Psoas muscle (tissue), 8 donors: ENCODE results near the gene GARS1. TPM values are rescaled to one million over a fixed set of nuclear protein-coding genes. Genes with fewer than 3 reads are reported as not detected.

Source experiments
- ATAC-seq, 4 donors: fragments of 200-7000 bp; cut with Tn5 transposase; one replicate each; pipeline ENCODE4 v1.9.1; 2020; ENCODE audit warnings: moderate library complexity in 3 of 4, mild to moderate bottlenecking in 2 of 4
- DNase-seq, 2 donors: peaks; one replicate each; pipeline ENCODE4 v3.0.0-alpha.2; 2020
- H3K27ac ChIP-seq: fragments of 200-600 bp; one replicate; pipeline ENCODE4 v1.8.0; 2022
- H3K27me3 ChIP-seq, 3 donors: fragments of 200-600 bp in 1 of 3; one replicate each; pipeline versions ENCODE4 v1.6.1 to v1.8.0; 2013 to 2022; ENCODE audit warnings: low read length in 2 of 3, mild to moderate bottlenecking in 2 of 3, moderate library complexity in 1 of 3; ENCODE audit not compliant: insufficient read depth in 3 of 3
- H3K36me3 ChIP-seq, 2 donors: fragments of 200-600 bp in 1 of 2; one replicate each; pipeline versions ENCODE4 v1.6.1 to v1.8.0; 2013 to 2022; ENCODE audit warnings: low read depth in 1 of 2, mild to moderate bottlenecking in 1 of 2, moderate library complexity in 1 of 2; ENCODE audit not compliant: insufficient read depth in 1 of 2
- H3K4me1 ChIP-seq: fragments of 200-600 bp; one replicate; pipeline ENCODE4 v1.8.0; 2022
- H3K4me3 ChIP-seq: fragments of 200-600 bp; one replicate; pipeline ENCODE4 v1.8.0; 2022; ENCODE audit warnings: mild to moderate bottlenecking
- H3K9me3 ChIP-seq: fragments of 200-600 bp; one replicate; pipeline ENCODE4 v1.8.0; 2022
- WGBS, 3 donors: extraction: QIAGEN DNeasy Blood & Tissue Kit; methylation state at CpG; one replicate each; pipeline versions ENCODE4 v1.1.6 to v1.1.7; 2013; 5-methylcytosine and 5-hydroxymethylcytosine counted together
- intact Hi-C, 2 donors: fragments of 100-400 bp; cut with DNase I; formaldehyde crosslinking; loops; one replicate each; pipeline versions ENCODE4 v1.11.0 to v1.14.2; 2022
- polyA plus RNA-seq, 3 donors: library from polyadenylated mRNA; stranded (reverse); fragments of 200-250 nt; gene quantifications; one replicate each; pipeline ENCODE4 v1.2.3, GENCODE V29; 2013
- total RNA-seq, 4 donors: library from RNA; stranded (reverse); fragmentation: NEBNext Ultra II Directional in 2 of 4; extraction: Animal tissue kit (Norgen Biotek cat#: 25700) in 2 of 4; gene quantifications; one replicate each; pipeline versions ENCODE4 v1.2.1 to v1.2.4, GENCODE V29; 2021 to 2023
- TF ChIP-seq, protein P1 (sequence below): fragments of 200-600 bp; IDR thresholded peaks from one replicate; pipeline ENCODE4 v1.8.0; 2022; ENCODE audit warnings: antibody characterized with exemption
- donor health status: healthy with polysubstance abuse.
- donor health status: DM: no; HTN: no; CAD: no; lungs with moderate emphysema.
- donor health status: Bipolar disorder and iron deficiency.
- donor health status: healthy.
- donor health status: DM: yes; HTN: yes; CAD: no.
- donor health status: DM: no; HTN: no; CAD: no.
- donor health status: DM: no; HTN: no; CAD: no.
- donor health status: DM: yes; HTN: yes; CAD: no.

GARS1 gene
- total and polyA plus RNA-seq, 7 donors = 44.5 to 146 (median 65.5) TPM

- no peak for ATAC-seq
- intact Hi-C loops = no loop called here
- TF ChIP-seq, protein P1, sequence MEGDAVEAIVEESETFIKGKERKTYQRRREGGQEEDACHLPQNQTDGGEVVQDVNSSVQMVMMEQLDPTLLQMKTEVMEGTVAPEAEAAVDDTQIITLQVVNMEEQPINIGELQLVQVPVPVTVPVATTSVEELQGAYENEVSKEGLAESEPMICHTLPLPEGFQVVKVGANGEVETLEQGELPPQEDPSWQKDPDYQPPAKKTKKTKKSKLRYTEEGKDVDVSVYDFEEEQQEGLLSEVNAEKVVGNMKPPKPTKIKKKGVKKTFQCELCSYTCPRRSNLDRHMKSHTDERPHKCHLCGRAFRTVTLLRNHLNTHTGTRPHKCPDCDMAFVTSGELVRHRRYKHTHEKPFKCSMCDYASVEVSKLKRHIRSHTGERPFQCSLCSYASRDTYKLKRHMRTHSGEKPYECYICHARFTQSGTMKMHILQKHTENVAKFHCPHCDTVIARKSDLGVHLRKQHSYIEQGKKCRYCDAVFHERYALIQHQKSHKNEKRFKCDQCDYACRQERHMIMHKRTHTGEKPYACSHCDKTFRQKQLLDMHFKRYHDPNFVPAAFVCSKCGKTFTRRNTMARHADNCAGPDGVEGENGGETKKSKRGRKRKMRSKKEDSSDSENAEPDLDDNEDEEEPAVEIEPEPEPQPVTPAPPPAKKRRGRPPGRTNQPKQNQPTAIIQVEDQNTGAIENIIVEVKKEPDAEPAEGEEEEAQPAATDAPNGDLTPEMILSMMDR = no peak
- Histone ChIP-seq H3K27me3 (no peaks in the 10 kb centered on the region), H3K36me3 (no peaks in the 10 kb centered on the region), H3K9me3 (no peaks in the 10 kb centered on the region), H3K27ac (no peak overlapping the region), H3K4me3 (no peak overlapping the region), H3K4me1 (no peaks in the 10 kb centered on the region)
- DNase-seq = no peak
- 86 to 89% (median 86%) methylated on average over 7 of the region's 7 CpGs for WGBS, 3 donors
Observed at GRCh38 chr7:30652132-30652531, 57.5 kb downstream of the GARS1 start.

GRCh38 chr7:30652698-30653641, 58.3 kb downstream of the GARS1 start:
- TF ChIP-seq, protein P1 = no peak
- Histone ChIP-seq H3K27me3 (no peaks in the 10 kb centered on the region), H3K27ac (no peak overlapping the region), H3K4me1 (no peaks in the 10 kb centered on the region), H3K4me3 (no peak overlapping the region), H3K9me3 (no peaks in the 10 kb centered on the region), H3K36me3 (no peaks in the 10 kb centered on the region)
- intact Hi-C loops = no loop called here
- peak; percentile 24 to 54 (median 43) for ATAC-seq
- DNase-seq = no peak
- WGBS, 3 donors = 89 to 91% (median 90%) methylated on average over 19 of the region's 19 CpGs

DNA sequence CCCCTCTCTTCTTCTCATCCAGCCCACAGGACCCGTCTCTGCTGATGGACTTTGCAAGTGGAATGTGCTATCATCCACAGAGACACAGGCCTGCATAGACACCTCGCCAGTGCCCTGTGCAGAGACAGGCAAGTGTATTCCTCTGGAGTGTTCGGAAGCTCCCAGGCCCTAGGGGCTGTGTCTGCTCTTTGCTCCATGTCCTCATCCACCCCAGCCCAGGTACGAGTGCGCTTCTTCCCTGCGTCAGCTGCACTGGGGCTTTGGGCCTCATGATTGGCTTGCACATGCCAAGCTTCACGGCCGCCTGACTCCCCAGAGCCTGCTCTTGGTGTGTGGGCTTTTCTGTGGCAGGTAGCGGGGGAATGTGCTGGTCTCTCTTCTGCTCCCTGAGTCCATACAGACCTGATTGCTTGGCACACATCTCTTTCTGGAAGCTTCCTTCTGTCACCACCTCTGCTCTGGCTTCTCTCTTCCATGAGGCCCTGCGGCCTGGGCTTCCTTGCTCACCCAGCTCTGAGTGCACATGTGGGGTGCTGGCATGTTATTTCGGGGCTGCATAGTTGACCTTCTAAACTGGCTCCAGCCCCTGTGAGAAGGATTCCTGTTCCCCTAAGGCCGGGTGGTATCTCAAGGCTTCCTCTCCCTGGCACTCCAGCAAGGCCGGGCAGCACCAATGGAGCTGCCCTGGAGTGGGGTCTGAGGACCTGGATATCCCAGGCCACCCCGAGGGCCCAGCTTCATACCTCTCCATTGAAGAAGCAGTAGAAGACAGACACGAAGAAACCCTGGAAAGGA, 59.8 kb downstream of the GARS1 start:
- ATAC-seq (no peak), DNase-seq (no peak)
- H3K9me3 ChIP-seq = no peaks in the 10 kb centered on the region
- H3K4me3 ChIP-seq = no peak overlapping the region
- WGBS, 3 donors = 90 to 94% (median 94%) methylated on average over 15 of the region's 15 CpGs
- H3K36me3 ChIP-seq = no peaks in the 10 kb centered on the region
- no peak overlapping the region for H3K27ac ChIP-seq
- no peaks in the 10 kb centered on the region for H3K27me3 ChIP-seq
- TF ChIP-seq, protein P1 = no peak
- H3K4me1 ChIP-seq = no peaks in the 10 kb centered on the region
- intact Hi-C loops = no loop called here

GRCh38 chr7:30655096-30655970, 60.7 kb downstream of the GARS1 start:
- ATAC-seq (no peak), DNase-seq (no peak)
- no peaks in the 10 kb centered on the region for H3K27me3 ChIP-seq
- no peak overlapping the region for H3K4me3 ChIP-seq
- H3K9me3 ChIP-seq = no peaks in the 10 kb centered on the region
- no peaks in the 10 kb centered on the region for H3K4me1 ChIP-seq
- TF ChIP-seq, protein P1 = no peak
- no peaks in the 10 kb centered on the region for H3K36me3 ChIP-seq
- 91 to 96% (median 91%) methylated on average over 22 of the region's 22 CpGs for WGBS, 3 donors
- intact Hi-C loops = no loop called here
- H3K27ac ChIP-seq = no peak overlapping the region
